SK-N-SH (cell line): Measurements from ENCODE around the gene PTPRD. TPM values are rescaled to one million over a fixed set of nuclear protein-coding genes. Genes with fewer than 3 reads are reported as not detected.

Source experiments
- CTCF ChIA-PET: fragments of 300-600, 350-600 bp; formaldehyde crosslinking; extraction: SDS; loops from one replicate; lab custom pipeline; 2021; lab: Yijun Ruan, JAX
- POLR2A ChIA-PET: fragments of 350-600 bp; sonication (Branson Sonifier 250); formaldehyde crosslinking; extraction: SDS; loops from one replicate; lab custom pipeline; 2020; ENCODE audit warnings: antibody characterized with exemption, inconsistent platforms; lab: Yijun Ruan, JAX
- DNase-seq: peaks from one replicate; pipeline ENCODE4 v3.0.0; 2012
- H2AFZ ChIP-seq: fragments of 200-600 bp; sonication (generic); 2 replicates; pipeline ENCODE4 v1.8.1; 2016; ENCODE audit warnings: antibody characterized with exemption, mild to moderate bottlenecking, low read depth
- H3F3A ChIP-seq: fragments of 200-600 bp; sonication (generic); replicated peaks from 2 replicates; pipeline ENCODE3; 2016; ENCODE audit warnings: antibody characterized with exemption, mild to moderate bottlenecking; ENCODE audit not compliant: insufficient read depth
- H3K27ac ChIP-seq, 2 experiments: fragments of 200-500 bp in 1 of 2; fragments of 200-600 bp in 1 of 2; sonication (Bioruptor generic) in 1 of 2; sonication (generic), shearing (Covaris generic) in 1 of 2; 2 replicates each; pipeline versions ENCODE4 v1.5.1 to v1.6.1; 2014 to 2016; ENCODE audit warnings: low read depth in 2 of 2, inconsistent platforms in 1 of 2, low read length in 1 of 2, mild to moderate bottlenecking in 1 of 2, mixed read lengths in 1 of 2
- H3K27me3 ChIP-seq: fragments of 200-600 bp; sonication (generic), shearing (Covaris generic); 2 replicates; pipeline ENCODE4 v1.6.1; 2016; ENCODE audit warnings: mixed run types; ENCODE audit not compliant: insufficient read depth
- H3K36me3 ChIP-seq, 2 experiments: fragments of 200-500 bp in 1 of 2; fragments of 200-600 bp in 1 of 2; sonication (Bioruptor generic) in 1 of 2; sonication (generic) in 1 of 2; replicated peaks in 1 of 2; 2 replicates each; pipeline versions ENCODE3 to v1.5.1; 2014 to 2016; ENCODE audit warnings: low read length in 1 of 2, mild to moderate bottlenecking in 1 of 2; ENCODE audit not compliant: insufficient read depth in 2 of 2, control insufficient read depth in 1 of 2
- H3K4me1 ChIP-seq, 2 experiments: fragments of 200-500 bp in 1 of 2; fragments of 200-600 bp in 1 of 2; sonication (Bioruptor generic) in 1 of 2; sonication (generic), shearing (Covaris generic) in 1 of 2; 2 replicates each; pipeline versions ENCODE4 v1.5.1 to v1.6.1; 2014 to 2016; ENCODE audit warnings: low read depth in 1 of 2, low read length in 1 of 2, mixed run types in 1 of 2; ENCODE audit not compliant: insufficient read depth in 2 of 2, control insufficient read depth in 1 of 2
- H3K4me2 ChIP-seq: fragments of 200-600 bp; sonication (generic), shearing (Covaris generic); 2 replicates; pipeline ENCODE4 v1.6.1; 2017; ENCODE audit warnings: mixed run types
- H3K4me3 ChIP-seq, 2 experiments: fragments of 200-500 bp in 1 of 2; fragments of 200-600 bp in 1 of 2; sonication (Bioruptor generic) in 1 of 2; sonication (generic), shearing (Covaris generic) in 1 of 2; 2 replicates each; pipeline versions ENCODE4 v1.5.1 to v1.8.1; 2014 to 2016; ENCODE audit warnings: low read depth in 2 of 2, inconsistent platforms in 1 of 2, low read length in 1 of 2, mild to moderate bottlenecking in 1 of 2, mixed read lengths in 1 of 2, moderate library complexity in 1 of 2
- H3K79me2 ChIP-seq: fragments of 200-600 bp; sonication (generic); 2 replicates; pipeline ENCODE4 v1.8.1; 2017; ENCODE audit warnings: mild to moderate bottlenecking; ENCODE audit not compliant: insufficient read depth
- H3K9ac ChIP-seq: fragments of 200-600 bp; sonication (generic); 2 replicates; pipeline ENCODE4 v1.6.1; 2017; ENCODE audit warnings: mixed run types
- H3K9me2 ChIP-seq: fragments of 200-600 bp; sonication (generic); 2 replicates; pipeline ENCODE4 v1.6.1; 2017; ENCODE audit warnings: mixed run types
- H3K9me3 ChIP-seq: fragments of 200-600 bp; sonication (generic); 2 replicates; pipeline ENCODE4 v1.6.1; 2017; ENCODE audit warnings: mixed run types, mild to moderate bottlenecking, moderate library complexity
- H4K20me1 ChIP-seq: fragments of 200-600 bp; sonication (generic); 2 replicates; pipeline ENCODE4 v1.6.1; 2017; ENCODE audit warnings: mild to moderate bottlenecking, mixed run types; ENCODE audit not compliant: insufficient read depth
- CHD2 ChIP-seq: fragments of 150-350 bp; IDR thresholded peaks from 2 replicates; pipeline ENCODE4 v1.6.1; 2018; ENCODE audit warnings: low read length; ENCODE audit not compliant: partially characterized antibody
- EP300 ChIP-seq, 2 experiments: IDR thresholded peaks; 2 replicates each; pipeline versions ENCODE4 v1.4.0 to v1.6.1; 2012; ENCODE audit warnings: borderline replicate concordance in 1 of 2, low read depth in 1 of 2, low read length in 1 of 2
- FOSL2 ChIP-seq: IDR thresholded peaks from 2 replicates; pipeline ENCODE4 v1.4.0; 2012; ENCODE audit warnings: low read depth, mild to moderate bottlenecking, moderate library complexity, borderline replicate concordance
- FOXJ3 ChIP-seq: sonication (generic); formaldehyde crosslinking; IDR thresholded peaks from 2 replicates; pipeline ENCODE4 v1.5.1; 2020; ENCODE audit warnings: mild to moderate bottlenecking, missing genetic modification reagents
- JUND ChIP-seq: IDR thresholded peaks from 2 replicates; pipeline ENCODE4 v1.4.0; 2012
- NFIC ChIP-seq: IDR thresholded peaks from 2 replicates; pipeline ENCODE4 v1.4.0; 2012; ENCODE audit warnings: borderline replicate concordance
- RAD21 ChIP-seq: IDR thresholded peaks from 2 replicates; pipeline ENCODE4 v1.6.1; 2012; ENCODE audit warnings: mild to moderate bottlenecking, low read length
- RCOR1 ChIP-seq: fragments of 150-350 bp; IDR thresholded peaks from 2 replicates; pipeline ENCODE4 v1.6.1; 2017; ENCODE audit warnings: antibody characterized with exemption, low read length
- RXRA ChIP-seq: IDR thresholded peaks from 2 replicates; pipeline ENCODE4 v1.4.0; 2012; ENCODE audit warnings: low read depth, mild to moderate bottlenecking, borderline replicate concordance
- SIN3A ChIP-seq: IDR thresholded peaks from 2 replicates; pipeline ENCODE4 v1.6.1; 2012; ENCODE audit warnings: low read depth, mild to moderate bottlenecking, low read length, moderate library complexity, borderline replicate concordance
- SMC3 ChIP-seq: IDR thresholded peaks from 2 replicates; pipeline ENCODE4 v1.6.1; 2012; ENCODE audit warnings: low read depth, low read length, improper control_type of control experiment
- TCF12 ChIP-seq: IDR thresholded peaks from 2 replicates; pipeline ENCODE4 v1.4.0; 2012
- TEAD4 ChIP-seq: IDR thresholded peaks from 2 replicates; pipeline ENCODE4 v1.4.0; 2012; ENCODE audit warnings: mild to moderate bottlenecking, borderline replicate concordance; ENCODE audit not compliant: insufficient read depth
- WGBS: methylation state at CpG from one replicate; pipeline ENCODE4 v1.1.6; 2017; ENCODE audit warnings: low lambda C conversion rate; 5-methylcytosine and 5-hydroxymethylcytosine counted together
- polyA plus RNA-seq, 3 experiments: library from polyadenylated mRNA; depleted of rRNA; stranded (reverse); fragments of >200 nt; gene quantifications; 2 replicates each; pipeline ENCODE4 v1.2.3, GENCODE V29; 2012
- TF ChIP-seq, protein P1 (sequence below): IDR thresholded peaks from 2 replicates; pipeline ENCODE4 v1.4.0; 2012; ENCODE audit warnings: low read depth, borderline replicate concordance
- TF ChIP-seq, protein P2 (sequence below): IDR thresholded peaks from 2 replicates; pipeline ENCODE4; 2012
- TF ChIP-seq, protein P3 (sequence below): fragments of 200-600 bp; sonication (generic); IDR thresholded peaks from 2 replicates; pipeline ENCODE4 v1.6.1; 2017; ENCODE audit warnings: antibody characterized with exemption, mild to moderate bottlenecking, moderate library complexity
- TF ChIP-seq, protein P4 (sequence below): IDR thresholded peaks from 2 replicates; pipeline ENCODE4 v1.6.1; 2012; ENCODE audit warnings: mild to moderate bottlenecking, low read depth, low read length, moderate library complexity

PTPRD gene
- polyA plus RNA-seq, 1 of the 3 experiments (the other 2 are of a cell fraction): 0.15 TPM

DNA sequence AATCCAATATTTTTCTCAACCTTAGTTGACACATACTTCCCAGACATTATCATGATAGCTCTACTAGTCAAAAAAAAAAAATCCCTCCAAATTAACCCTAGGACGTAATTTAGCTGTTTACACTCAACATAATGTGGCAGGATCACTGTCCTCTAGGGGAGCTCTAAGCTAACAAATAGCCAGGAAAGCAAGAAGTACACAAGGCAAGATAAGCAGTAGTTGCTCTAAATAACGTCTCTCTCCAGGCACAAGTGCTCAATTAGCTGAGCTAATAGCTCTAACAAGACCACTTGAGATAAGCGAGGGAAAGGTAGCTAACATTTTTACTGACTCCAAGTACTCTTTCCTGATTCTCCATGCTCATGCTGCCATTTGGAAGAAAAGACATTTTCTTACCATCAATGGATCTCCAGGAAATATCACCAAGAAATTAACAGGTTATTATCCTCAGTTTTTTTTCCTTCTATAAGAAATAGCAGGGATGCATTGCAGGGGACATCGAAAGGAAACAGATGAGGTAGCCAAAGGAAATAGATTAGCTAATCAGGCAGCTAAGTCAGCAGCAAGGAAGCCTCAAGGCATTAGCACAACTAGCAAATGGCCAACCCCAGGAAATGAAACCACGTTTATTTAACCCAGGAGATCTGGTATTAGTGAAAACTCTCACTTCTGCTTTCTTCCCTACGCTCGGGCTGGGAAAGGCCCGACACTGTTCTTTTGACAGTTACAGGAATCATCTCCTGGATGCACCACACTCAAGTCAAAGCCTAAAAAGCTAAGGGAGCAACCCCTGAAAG lies 614.1 kb downstream of the PTPRD start (continued):
- TF ChIP-seq, protein P1, sequence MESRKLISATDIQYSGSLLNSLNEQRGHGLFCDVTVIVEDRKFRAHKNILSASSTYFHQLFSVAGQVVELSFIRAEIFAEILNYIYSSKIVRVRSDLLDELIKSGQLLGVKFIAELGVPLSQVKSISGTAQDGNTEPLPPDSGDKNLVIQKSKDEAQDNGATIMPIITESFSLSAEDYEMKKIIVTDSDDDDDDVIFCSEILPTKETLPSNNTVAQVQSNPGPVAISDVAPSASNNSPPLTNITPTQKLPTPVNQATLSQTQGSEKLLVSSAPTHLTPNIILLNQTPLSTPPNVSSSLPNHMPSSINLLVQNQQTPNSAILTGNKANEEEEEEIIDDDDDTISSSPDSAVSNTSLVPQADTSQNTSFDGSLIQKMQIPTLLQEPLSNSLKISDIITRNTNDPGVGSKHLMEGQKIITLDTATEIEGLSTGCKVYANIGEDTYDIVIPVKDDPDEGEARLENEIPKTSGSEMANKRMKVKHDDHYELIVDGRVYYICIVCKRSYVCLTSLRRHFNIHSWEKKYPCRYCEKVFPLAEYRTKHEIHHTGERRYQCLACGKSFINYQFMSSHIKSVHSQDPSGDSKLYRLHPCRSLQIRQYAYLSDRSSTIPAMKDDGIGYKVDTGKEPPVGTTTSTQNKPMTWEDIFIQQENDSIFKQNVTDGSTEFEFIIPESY: no peak

DNA sequence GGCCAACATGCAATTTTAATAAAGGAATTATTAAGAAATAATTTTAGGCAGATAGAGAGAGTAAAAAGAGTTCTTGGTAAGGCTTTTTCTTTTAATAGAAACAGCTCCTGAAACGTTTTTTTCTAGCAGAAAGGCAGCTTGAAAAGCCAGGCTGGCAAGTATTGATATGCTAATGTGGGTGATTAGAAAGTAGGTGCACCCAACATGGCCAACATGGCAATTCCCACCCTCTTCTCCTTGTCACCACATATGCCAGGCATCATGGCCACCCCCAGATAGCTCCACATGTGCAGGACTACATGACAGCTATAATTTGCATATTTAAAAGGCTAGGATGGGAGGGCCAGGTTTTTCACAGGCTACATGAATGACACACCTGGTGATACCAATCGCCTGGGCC lies 615.2 kb downstream of the PTPRD start:
- no peak overlapping the region for H3K4me3 ChIP-seq
- TF ChIP-seq FOXJ3 (CRISPR knock-in tag) (no peak), EP300 (IDR thresholded peaks at IDR 0.05; ENCODE audit: borderline replicate concordance in 1 of 2, low read depth in 1 of 2, low read length in 1 of 2) (no peak), FOSL2 (no peak), CHD2 (no peak), RXRA (no peak), NFIC (no peak), RCOR1 (no peak), TCF12 (no peak)
- TF ChIP-seq, protein P2, sequence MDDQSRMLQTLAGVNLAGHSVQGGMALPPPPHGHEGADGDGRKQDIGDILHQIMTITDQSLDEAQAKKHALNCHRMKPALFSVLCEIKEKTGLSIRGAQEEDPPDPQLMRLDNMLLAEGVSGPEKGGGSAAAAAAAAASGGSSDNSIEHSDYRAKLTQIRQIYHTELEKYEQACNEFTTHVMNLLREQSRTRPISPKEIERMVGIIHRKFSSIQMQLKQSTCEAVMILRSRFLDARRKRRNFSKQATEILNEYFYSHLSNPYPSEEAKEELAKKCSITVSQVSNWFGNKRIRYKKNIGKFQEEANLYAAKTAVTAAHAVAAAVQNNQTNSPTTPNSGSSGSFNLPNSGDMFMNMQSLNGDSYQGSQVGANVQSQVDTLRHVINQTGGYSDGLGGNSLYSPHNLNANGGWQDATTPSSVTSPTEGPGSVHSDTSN: no peak
- POLR2A ChIA-PET: no interaction called here
- CTCF ChIA-PET: interaction anchor here (1.3 to 3.1 kb wide), 3 partner anchors 10 to 55 kb away, joined by 6 to 16 read pairs (median 7); no protein-coding TSS in a partner anchor
- no peak overlapping the region for H3K4me2 ChIP-seq
- peaks cover 0 to 2% of the 10 kb centered on the region in 2 experiments; a peak in 2 of 4 replicates for H3K4me1 ChIP-seq
- H3K9me2 ChIP-seq: no peaks in the 10 kb centered on the region
- H3K9me3 ChIP-seq: no peaks in the 10 kb centered on the region
- H2AFZ ChIP-seq: no peak overlapping the region
- WGBS: 33% methylated on average over 2 of the region's 2 CpGs
- H3K9ac ChIP-seq: no peak overlapping the region
- H3F3A ChIP-seq: no peaks in the 10 kb centered on the region
- no peaks in the 10 kb centered on the region for H4K20me1 ChIP-seq
- H3K79me2 ChIP-seq: no peaks in the 10 kb centered on the region
- DNase-seq: no peak
- no peaks in the 10 kb centered on the region for H3K27me3 ChIP-seq
- no peak overlapping the region for H3K27ac ChIP-seq
- no peaks in the 10 kb centered on the region for H3K36me3 ChIP-seq

DNA sequence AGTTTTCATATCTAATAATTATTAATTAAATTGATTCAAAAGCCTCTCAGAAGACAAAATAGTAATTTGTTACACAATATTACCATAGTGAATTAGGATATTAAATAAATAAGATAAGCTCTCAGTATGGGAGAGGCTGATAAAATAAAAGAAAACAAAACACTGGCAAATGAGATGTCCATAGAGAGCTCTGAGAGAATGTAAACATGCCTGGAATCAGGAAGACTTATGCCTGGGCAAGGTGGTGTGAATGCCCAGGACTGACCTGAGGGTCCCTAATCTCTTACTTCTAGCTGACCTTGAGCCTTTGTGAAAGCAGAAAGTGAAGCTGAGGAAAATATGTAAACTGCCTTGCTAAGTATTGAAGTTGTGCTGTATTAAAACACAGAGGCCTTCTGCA lies 616.5 kb downstream of the PTPRD start:
- CTCF ChIA-PET: interaction anchor here (1.3 to 3.1 kb wide), 4 partner anchors 9 to 53 kb away, joined by 3 to 16 read pairs (median 6); no protein-coding TSS in a partner anchor
- TF ChIP-seq JUND (no peak), TEAD4 (no peak), RAD21 (no peak), SIN3A (no peak), RCOR1 (no peak), SMC3 (no peak)
- TF ChIP-seq, protein P3, sequence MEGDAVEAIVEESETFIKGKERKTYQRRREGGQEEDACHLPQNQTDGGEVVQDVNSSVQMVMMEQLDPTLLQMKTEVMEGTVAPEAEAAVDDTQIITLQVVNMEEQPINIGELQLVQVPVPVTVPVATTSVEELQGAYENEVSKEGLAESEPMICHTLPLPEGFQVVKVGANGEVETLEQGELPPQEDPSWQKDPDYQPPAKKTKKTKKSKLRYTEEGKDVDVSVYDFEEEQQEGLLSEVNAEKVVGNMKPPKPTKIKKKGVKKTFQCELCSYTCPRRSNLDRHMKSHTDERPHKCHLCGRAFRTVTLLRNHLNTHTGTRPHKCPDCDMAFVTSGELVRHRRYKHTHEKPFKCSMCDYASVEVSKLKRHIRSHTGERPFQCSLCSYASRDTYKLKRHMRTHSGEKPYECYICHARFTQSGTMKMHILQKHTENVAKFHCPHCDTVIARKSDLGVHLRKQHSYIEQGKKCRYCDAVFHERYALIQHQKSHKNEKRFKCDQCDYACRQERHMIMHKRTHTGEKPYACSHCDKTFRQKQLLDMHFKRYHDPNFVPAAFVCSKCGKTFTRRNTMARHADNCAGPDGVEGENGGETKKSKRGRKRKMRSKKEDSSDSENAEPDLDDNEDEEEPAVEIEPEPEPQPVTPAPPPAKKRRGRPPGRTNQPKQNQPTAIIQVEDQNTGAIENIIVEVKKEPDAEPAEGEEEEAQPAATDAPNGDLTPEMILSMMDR: no peak
- TF ChIP-seq, protein P4, sequence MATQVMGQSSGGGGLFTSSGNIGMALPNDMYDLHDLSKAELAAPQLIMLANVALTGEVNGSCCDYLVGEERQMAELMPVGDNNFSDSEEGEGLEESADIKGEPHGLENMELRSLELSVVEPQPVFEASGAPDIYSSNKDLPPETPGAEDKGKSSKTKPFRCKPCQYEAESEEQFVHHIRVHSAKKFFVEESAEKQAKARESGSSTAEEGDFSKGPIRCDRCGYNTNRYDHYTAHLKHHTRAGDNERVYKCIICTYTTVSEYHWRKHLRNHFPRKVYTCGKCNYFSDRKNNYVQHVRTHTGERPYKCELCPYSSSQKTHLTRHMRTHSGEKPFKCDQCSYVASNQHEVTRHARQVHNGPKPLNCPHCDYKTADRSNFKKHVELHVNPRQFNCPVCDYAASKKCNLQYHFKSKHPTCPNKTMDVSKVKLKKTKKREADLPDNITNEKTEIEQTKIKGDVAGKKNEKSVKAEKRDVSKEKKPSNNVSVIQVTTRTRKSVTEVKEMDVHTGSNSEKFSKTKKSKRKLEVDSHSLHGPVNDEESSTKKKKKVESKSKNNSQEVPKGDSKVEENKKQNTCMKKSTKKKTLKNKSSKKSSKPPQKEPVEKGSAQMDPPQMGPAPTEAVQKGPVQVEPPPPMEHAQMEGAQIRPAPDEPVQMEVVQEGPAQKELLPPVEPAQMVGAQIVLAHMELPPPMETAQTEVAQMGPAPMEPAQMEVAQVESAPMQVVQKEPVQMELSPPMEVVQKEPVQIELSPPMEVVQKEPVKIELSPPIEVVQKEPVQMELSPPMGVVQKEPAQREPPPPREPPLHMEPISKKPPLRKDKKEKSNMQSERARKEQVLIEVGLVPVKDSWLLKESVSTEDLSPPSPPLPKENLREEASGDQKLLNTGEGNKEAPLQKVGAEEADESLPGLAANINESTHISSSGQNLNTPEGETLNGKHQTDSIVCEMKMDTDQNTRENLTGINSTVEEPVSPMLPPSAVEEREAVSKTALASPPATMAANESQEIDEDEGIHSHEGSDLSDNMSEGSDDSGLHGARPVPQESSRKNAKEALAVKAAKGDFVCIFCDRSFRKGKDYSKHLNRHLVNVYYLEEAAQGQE: no peak

More for the DNA sequence above, 616.5 kb downstream of the PTPRD start:
- no peaks in the 10 kb centered on the region for H3F3A ChIP-seq
- DNase-seq: no peak
- H4K20me1 ChIP-seq: no peaks in the 10 kb centered on the region
- no peak overlapping the region for H3K27ac ChIP-seq
- H3K9ac ChIP-seq: no peak overlapping the region
- no peaks in the 10 kb centered on the region for H3K27me3 ChIP-seq
- H3K9me3 ChIP-seq: no peaks in the 10 kb centered on the region
- no peaks in the 10 kb centered on the region for H3K9me2 ChIP-seq
- H3K4me3 ChIP-seq: no peak overlapping the region
- H3K79me2 ChIP-seq: no peaks in the 10 kb centered on the region
- H2AFZ ChIP-seq: 0 out of 2 replicates have a peak overlapping the region, but pooled peaks have one; percentile 0
- peaks cover 0 to 2% of the 10 kb centered on the region in 2 experiments; a peak in 2 of 4 replicates for H3K4me1 ChIP-seq
- H3K36me3 ChIP-seq: no peaks in the 10 kb centered on the region
- H3K4me2 ChIP-seq: no peak overlapping the region
- POLR2A ChIA-PET: no interaction called here
